Epidermal melanocyte (primary cell): ENCODE data around the gene SLC16A11.
A peak's percentile ranks its signal among the peaks of the same experiment; 100 is the strongest.

Experiments
- DNase-seq: peaks from one replicate; pipeline ENCODE4 v3.0.0; 2011; ENCODE audit warnings: low spot score; ENCODE audit not compliant: insufficient read length

Gene SLC16A11

DNA sequence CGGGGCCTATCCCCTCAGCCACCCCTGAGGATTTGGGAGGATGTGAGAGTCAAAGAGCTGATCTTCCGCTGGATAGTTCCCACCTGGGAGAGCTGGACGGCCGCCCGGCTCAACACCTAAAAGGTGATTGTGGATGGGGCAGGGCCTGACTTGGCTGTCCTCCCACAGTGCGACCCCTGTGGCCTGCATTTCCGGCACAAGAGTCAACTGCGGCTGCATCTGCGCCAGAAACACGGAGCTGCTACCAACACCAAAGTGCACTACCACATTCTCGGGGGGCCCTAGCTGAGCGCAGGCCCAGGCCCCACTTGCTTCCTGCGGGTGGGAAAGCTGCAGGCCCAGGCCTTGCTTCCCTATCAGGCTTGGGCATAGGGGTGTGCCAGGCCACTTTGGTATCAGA lies 16.6 kb downstream of the SLC16A11 start:
- no peak for DNase-seq

DNA sequence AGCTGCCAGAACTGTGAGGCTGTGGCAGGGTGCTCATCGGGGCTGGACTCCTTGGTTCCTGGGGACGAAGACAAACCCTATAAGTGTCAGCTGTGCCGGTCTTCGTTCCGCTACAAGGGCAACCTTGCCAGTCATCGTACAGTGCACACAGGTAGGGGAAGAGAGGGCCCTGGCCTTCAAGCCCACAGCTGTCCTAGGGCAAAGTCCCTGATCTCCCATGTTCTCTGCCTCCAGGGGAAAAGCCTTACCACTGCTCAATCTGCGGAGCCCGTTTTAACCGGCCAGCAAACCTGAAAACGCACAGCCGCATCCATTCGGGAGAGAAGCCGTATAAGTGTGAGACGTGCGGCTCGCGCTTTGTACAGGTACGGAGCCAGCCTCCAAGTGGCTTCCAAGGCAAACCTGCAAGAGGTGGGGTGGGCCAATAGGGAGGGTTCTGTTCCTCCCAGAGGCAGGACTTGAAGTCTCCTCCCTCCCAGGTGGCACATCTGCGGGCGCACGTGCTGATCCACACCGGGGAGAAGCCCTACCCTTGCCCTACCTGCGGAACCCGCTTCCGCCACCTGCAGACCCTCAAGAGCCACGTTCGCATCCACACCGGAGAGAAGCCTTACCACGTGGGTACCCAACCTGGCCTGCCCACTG lies 17.3 kb downstream of the SLC16A11 start:
- no peak for DNase-seq

DNA sequence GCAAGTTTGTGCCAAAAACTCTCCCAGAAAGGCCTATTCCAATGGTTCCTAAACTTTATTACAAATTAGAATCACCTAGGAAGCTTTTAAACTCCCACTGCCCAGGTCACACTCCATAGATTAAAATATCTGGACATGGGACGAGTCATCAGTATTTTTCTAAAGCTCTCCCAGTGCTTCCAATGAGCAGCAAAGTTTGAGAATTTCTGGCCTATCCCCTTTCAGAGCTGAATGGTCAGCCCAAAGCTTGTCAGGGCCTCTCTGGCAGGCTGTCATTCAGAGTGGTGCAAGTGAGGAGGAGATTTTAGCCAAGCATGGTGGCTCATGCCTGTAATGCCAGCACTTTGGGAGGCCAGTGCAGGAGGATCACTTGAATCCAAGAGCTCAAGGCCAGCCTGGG lies 18.6 kb downstream of the SLC16A11 start:
- DNase-seq: no peak

DNA sequence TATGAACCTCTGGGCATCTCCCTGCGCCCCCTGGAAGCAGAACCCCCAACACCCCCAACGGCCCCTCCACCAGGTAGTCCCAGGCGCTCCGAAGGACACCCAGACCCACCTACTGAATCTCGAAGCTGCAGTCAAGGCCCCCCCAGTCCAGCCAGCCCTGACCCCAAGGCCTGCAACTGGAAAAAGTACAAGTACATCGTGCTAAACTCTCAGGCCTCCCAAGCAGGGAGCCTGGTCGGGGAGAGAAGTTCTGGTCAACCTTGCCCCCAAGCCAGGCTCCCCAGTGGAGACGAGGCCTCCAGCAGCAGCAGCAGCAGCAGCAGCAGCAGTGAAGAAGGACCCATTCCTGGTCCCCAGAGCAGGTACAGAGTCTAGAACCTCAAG lies 19.5 kb downstream of the SLC16A11 start:
- DNase-seq: no peak

DNA sequence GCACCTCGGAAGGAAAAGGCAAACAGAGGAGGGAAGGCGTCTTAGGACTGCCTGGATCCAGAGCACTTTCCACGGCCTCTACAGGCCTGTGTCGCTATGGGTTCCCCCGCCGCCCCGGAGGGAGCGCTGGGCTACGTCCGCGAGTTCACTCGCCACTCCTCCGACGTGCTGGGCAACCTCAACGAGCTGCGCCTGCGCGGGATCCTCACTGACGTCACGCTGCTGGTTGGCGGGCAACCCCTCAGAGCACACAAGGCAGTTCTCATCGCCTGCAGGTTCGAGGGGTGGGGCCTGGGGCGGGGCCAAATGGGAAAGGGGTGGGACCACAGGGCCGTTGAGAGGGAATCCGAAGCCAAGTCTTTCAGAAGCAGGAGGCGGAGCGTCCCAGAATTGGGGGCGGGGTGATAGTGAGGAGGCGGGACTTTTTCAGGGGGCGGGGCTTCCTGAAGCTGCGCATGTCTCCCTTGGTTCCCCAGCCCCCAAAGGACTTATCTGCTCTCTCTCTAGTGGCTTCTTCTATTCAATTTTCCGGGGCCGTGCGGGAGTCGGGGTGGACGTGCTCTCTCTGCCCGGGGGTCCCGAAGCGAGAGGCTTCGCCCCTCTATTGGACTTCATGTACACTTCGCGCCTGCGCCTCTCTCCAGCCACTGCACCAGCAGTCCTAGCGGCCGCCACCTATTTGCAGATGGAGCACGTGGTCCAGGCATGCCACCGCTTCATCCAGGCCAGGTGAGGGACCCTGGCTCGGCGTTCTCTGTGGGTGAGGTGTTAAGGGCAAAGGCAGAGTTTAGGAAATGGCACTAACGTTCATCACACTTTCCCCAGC lies 20.1 kb downstream of the SLC16A11 start:
- DNase-seq: peak; percentile 63

DNA sequence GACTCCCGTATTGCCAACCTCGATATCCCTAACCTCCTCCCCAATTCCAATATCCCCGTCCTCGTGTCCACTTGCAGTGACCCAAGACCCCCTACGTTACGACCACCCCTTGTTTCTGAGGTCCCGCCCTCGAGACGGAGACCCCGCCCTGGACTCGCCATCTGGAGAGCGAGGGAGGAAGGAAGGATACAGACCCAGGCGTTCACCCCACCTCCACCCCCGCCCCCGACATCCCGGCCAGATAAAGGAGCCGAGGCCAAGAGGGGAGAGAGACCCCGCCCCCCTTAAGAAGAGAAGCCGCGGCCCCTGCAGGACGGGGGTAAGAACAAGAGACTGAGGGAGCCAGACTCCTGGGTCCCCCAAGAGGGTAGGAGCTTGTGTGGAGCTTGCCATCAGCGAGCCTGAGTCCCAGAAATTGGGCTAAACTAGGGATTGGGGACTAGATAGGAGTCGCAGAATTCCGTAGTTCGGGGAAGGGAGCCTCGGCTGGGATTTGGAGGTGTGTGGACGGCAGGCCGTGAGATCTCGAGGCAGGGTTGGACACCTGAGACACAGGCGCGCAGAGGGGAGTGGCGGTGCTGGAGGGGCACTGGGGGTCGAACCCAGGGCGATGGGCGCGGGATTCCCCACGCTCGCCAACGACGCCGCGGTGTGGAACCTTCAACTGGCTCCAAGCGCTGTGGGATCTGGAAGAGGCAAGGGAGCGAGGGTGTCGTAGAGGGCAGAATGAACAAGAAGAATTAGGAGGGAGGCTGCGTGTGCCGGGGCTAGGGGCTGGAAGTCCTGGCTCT lies 20.9 kb downstream of the SLC16A11 start, which contains the start of gene BCL6B:
Gene BCL6B (plus strand): TSS at position 270 of the 791 bp plus-strand sequence. CDS start 622 bp downstream, outside the sequence.
- peak; percentile 3 for DNase-seq

DNA sequence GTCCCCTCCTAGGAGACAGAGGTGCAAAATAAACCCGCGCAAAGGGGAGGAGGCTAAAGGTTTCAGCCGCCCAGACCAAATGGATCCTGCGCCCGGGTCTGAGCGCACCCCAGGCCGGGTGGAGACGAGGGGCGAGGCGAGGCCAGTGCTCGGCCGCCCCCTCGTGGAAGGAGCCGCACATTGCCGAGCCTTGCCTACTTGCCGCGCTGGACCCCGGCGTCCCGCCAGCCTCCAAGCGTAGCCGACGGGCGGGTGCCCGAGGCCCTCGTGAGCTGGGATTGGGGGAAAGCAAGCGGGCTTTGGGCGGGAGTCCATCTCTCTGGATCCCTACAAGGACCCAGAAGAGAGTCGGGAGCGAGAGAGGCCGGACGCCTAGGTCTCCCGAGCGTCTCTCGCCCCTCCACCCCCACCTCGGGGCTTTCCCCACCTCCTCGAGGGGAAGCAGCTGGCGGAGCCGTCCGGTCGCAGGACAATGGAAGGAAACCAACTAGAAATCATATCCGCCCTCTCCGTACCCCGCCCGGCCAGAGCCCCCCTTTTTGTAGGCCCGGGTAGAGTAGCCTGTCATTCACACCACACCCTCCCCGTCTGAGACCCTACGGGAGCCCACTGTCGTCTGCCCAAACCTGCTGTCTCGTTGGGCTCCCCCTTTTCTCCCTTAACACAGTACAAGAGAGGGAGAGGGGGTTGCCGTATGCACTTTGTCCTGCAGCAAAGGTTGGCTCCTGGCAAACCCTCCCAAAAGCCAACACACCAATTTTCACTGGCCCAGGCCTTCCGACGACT lies 21.7 kb downstream of the SLC16A11 start:
- peak; percentile 83 for DNase-seq

DNA sequence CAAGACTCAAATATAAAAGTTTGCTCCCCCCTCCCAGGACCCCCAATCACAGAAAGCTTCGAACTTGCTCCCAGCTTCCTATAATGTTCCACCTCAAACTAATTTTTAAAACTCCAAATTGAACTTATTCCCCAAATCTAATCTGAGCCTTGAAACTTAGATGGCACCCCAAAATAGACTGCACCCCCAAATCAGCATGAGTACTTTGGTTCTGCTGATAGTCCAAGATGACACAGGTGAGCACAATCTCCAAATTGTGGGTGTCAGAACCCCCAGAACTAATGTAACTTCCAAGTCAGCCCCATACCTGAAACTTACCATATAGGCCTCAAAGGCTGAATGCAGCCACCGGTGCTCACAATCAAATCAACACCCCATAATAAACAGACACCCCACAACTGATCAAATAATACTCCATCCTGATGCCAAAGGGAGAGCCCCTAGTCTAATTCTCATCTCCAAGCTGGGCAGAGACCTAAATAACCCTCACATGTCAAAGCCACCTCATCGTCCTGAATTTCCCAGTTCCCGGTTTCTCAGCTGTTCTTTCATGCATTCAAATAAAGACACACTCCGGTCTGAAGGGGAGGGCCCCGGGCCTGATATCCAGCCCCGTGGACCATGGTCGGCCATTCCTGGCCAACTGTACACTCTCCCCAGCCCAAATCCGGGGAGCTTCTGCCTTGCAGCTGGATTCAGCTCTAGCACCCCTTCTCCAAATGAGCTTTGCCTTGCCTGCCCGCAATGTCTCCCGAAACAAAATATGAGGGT lies 22.8 kb downstream of the SLC16A11 start:
- peak; percentile 10 for DNase-seq

DNA sequence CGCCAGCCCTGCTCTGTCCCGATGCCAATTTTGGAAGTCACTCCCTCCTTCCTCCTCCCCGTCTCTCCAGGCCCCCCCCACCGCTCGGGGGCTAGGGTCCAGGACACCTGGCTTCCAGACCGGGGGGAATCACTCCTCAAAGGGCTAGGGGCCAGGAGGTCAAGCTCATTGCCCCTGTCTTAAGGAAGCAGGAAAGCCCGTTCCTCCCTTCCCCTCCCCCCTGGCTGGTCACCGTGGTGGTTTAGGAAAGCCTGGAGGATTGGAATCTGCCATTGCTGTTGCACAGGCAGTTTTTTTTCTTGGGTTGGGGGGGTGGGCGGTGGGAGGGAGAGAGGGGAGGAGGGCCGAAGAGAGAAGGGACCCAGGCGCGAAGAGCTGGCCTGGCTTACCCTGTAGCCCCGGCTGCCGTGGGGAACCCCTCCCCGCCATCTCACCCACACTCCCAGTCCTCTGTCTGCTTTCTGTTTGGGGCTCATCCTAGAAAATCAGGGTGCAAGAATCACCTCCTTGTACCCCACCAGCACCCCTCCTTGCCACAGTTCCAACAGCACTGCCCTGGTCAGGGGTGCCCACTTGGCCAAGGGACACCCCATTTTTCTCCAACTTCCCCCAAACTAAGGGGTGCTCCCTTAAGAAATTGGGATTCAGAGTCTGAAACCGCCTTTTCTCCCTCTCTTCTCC lies 23.9 kb downstream of the SLC16A11 start:
- DNase-seq: peak; percentile 67

DNA sequence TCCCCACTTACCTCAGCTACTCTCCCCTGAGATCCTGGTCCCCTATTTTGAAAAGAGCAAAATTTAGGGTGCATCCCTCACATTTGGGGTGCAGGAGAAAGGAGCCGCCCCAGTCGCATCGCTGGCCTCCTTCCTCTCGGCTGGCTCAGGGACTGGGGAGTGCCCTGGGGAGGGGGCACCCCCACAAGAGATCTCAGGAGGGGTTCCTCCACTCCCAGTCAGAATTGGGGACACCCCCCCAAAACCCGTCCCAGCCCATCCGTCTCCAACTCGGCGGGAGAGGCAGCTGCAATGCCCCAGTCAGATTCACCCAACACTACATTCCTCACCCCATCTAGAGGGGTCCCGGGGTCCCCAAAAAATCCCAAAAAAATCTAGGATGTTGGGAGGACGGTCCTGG lies 24.5 kb downstream of the SLC16A11 start:
- peak; percentile 7 for DNase-seq

DNA sequence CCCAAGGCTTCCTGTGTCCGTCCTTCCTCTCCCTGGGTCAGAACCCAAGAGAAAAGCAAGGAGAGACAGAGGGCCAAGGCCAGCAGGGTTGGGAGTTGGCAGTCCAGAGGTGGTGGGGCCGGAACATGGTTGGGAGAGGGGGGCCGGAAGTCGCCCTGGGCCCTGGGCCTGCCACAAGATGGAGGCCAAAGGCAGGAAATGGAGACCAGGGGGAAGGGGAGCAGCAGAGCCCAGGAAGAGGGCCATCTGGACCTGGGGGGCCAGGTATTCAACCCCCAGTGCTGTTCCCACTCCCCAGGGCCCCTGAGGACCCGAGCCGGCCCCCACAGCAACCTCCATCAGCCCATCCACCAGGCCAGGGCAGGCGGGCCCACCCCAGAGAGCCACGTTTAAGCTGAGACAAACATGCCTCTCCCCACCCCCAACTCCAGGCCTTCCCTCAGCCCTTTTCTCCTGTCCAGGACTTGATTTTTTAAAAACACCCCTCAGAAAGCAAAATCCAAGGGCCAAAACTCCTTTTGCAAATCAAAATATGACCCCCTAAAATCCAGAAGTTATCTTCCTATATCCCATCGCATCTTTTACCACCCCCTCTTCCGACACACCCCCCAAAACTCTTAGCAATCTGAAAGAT lies 25.4 kb downstream of the SLC16A11 start:
- no peak for DNase-seq

DNA sequence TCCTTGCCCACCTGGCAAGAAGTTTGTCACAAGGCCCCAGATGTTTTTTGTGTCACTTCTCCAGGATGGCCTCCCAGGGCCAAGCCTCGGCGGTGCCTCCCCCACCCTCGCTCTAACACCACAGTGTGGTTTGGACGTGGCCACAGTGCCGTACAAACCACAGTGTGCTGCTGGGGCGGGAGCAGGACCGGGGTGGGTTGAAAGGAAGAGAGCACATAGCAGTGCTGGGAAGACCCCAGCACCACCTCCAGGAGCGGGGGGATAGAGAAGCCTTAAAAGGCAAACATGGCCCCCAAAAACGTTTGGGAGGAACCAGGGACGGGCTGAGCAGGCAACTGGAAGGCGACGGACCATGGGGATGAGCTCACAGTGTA lies 26.1 kb downstream of the SLC16A11 start:
- DNase-seq: no peak

DNA sequence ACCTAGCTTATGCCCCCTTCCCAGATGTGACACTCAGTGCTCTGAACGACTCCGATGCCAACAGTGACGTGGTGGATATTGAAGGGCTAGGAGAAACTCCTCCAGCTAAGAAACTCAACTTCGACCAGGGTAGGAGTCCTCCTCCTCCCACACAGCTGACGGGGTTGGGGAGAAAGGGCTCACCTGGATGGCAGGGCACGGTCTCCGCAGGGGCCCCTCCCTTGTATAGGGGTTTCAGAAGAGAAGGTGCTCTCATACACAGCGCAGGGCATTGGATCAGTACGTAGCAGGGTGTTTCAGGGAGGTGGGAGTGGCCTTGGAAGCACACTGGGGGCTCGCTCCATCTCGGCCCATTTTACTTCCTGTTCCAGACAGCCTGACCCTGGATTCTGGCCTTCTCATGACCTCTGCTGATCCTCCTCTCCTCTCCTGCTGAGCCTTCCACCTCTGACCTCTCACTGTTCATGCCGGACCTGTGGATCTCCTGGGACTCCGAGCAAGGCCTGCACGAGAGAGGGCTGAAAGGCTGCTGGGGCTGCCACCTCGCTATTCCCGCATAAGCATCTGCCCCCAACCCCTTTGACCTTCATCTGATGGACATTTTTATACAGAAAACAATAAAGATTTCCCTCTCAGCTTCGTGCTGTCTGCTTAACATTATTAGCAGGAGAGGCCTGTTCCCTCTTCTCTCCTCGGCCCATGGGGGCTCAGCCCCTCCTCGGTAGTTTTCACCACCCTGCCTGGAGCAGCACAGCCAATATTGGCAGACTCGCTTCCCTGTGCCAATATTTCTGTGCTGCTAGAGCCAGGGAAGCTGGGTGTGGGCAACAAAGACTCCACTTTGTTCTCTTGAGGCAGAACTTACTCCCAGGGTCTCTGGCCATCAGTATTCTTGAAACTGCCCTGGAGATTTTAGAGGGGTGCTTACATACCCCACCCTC lies 26.7 kb downstream of the SLC16A11 start:
- DNase-seq: no peak

DNA sequence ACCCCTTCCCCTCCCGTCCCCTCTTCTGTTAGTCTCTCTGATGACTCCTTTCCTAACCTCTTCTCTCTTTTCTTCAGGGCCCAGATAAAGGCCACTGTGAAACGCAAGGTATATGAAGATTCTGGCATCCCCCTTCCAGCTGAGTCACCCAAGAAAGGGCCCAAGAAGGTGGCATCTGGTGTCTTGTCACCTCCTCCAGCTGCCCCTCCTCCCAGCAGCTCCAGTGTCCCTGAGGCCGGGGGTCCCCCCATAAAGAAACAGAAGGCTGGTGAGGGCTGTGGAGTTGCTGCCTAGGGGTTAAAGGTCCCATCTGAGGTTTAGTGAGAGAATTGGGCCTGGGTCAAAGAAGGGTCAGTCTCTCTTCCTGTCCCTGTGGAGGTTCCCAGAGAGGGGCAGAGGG lies 27.5 kb downstream of the SLC16A11 start:
- peak; percentile 3 for DNase-seq

DNA sequence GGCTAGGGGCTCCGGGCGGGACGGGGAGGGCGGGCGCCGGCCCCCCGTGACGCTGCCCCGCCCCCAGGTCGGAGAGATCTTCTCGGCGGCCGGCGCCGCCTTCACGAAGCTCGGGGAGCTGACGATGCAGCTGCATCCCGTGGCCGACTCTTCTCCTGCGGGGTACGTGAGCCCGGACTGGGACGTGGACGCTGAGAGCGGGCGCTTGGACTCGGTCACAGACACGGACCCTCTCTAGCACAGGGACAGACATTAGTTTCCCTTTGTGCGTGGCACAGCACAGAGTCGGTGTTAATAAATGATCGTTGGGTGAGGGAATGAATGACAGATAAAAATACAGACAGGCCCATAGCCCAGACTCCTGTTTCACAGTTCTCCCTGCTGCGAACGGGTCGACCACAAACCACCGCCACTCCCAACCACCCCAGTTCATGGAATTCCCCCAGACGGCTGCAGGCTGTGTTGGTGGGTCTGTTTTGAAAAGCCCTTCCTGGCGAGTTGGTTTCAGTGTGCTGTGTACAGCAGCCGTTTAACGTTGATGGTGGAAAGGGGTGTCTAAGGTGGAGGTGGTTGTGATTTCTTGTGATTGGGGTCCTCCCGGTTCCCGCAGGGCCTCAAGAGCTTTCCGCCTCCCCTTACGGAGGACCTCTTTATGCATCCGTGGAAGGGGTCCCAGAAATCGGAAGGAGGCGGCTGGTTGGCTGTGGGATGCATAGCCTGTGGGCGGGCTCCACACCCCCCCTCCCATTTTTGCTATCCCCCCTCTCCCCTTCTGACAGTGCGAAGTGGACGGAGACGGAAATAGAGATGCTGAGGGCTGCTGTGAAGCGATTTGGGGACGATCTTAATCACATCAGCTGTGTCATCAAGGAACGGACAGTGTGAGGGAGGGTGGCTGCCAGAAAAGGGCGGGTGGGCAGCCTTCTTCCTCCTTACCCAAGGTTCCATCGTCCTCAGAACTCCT lies 28.6 kb downstream of the SLC16A11 start:
- peak; percentile 38 for DNase-seq

DNA sequence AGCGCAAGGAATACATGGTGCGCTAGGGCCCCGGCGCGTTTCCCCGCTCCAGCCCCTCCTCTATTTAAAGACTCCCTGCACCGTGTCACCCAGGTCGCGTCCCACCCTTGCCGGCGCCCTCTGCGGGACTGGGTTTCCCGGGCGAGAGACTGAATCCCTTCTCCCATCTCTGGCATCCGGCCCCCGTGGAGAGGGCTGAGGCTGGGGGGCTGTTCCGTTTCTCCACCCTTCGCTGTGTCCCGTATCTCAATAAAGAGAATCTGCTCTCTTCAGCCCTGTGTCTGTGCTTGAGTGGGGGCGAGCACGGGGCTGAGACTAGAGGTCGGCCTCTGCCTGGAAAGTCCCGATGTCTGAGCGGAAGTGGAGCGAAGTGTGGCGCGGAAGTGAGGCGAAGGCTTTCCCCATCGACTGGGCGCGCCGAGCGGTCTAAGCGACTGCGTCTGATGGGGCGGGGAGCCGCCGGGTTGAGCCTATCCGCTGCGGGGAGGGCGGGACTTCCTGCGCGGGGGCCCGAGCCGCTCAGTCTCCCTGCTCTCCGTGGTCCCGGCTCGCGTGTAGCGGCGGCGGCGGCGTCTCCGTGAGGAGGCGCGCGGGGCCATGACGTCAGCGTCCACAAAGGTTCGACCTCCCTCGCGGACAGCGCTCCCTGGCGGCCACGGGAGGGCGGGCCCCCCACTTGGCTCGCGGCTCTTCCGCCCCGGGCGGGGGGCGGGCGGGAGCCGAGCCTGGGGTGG lies 29.5 kb downstream of the SLC16A11 start:
- DNase-seq: peak; percentile 93

DNA sequence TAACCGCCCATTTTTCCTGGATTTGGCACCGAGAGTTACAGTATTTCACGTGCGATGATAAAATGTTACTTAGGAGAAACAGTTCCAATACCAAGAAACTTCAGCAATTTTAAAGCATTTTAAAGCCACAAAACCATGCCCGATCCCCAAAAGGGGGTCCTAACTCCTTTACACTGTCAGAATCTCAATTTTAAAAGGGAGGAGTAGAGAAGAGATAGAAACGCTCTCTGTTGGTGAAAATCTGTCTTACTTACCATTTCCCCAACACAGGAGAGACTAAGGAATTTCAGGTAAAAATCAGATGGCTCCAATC lies 32.0 kb downstream of the SLC16A11 start:
- DNase-seq: no peak
